Upper lobe of left lung (tissue), 4 donors: ENCODE measurements around the gene EPHB1.

Experiments used
- EP300 ChIP-seq, 4 donors: sonication (generic); formaldehyde crosslinking; IDR thresholded peaks; one replicate each; pipeline ENCODE4 v1.5.1; 2017; ENCODE audit warnings: antibody characterized with exemption in 4 of 4, control low read depth in 2 of 4
- TF ChIP-seq, protein P1 (sequence below), 6 experiments: fragments of 450-650 bp in 4 of 6; fragments of 200-600 bp in 2 of 6; sonication (generic) in 2 of 6; IDR thresholded peaks; one replicate each; pipeline ENCODE4 v1.5.1; 2016 to 2019; ENCODE audit warnings: antibody characterized with exemption in 6 of 6

DNA sequence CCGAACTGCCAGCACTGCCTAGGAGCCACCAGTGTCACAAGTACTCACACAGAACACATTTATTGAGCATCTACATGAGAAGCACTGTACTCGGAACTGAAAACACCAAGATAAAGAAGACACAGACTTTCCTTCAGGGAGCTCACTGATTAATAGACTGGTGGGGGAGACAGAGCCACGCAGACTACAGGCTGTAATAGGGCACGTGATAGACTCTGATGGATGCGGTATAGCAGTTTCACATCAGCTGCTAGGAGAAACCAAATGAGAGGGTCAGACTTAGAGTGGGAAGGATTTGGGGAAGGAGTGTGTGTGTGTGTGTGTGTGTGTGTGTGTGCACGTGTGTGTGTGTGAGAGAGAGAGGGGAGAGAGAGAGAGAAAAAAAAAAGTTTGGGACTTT is 12.1 kb downstream of the EPHB1 start:
- TF ChIP-seq, protein P1, sequence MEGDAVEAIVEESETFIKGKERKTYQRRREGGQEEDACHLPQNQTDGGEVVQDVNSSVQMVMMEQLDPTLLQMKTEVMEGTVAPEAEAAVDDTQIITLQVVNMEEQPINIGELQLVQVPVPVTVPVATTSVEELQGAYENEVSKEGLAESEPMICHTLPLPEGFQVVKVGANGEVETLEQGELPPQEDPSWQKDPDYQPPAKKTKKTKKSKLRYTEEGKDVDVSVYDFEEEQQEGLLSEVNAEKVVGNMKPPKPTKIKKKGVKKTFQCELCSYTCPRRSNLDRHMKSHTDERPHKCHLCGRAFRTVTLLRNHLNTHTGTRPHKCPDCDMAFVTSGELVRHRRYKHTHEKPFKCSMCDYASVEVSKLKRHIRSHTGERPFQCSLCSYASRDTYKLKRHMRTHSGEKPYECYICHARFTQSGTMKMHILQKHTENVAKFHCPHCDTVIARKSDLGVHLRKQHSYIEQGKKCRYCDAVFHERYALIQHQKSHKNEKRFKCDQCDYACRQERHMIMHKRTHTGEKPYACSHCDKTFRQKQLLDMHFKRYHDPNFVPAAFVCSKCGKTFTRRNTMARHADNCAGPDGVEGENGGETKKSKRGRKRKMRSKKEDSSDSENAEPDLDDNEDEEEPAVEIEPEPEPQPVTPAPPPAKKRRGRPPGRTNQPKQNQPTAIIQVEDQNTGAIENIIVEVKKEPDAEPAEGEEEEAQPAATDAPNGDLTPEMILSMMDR (IDR thresholded peaks at IDR 0.05): no peak
- no peak for TF ChIP-seq EP300 (IDR thresholded peaks at IDR 0.05)
